ENCODE results near the gene IDI1. TPM values are rescaled to one million over a fixed set of nuclear protein-coding genes. Genes with fewer than 3 reads are reported as not detected.
"Not testable (repeated sequence)": the region's sequence is repeated elsewhere in the genome, so short reads cannot be mapped to it uniquely, and the experiment has no call there.

The IDI1 gene
- total RNA-seq: 40.5 and 55.3 TPM in 2 replicates

DNA sequence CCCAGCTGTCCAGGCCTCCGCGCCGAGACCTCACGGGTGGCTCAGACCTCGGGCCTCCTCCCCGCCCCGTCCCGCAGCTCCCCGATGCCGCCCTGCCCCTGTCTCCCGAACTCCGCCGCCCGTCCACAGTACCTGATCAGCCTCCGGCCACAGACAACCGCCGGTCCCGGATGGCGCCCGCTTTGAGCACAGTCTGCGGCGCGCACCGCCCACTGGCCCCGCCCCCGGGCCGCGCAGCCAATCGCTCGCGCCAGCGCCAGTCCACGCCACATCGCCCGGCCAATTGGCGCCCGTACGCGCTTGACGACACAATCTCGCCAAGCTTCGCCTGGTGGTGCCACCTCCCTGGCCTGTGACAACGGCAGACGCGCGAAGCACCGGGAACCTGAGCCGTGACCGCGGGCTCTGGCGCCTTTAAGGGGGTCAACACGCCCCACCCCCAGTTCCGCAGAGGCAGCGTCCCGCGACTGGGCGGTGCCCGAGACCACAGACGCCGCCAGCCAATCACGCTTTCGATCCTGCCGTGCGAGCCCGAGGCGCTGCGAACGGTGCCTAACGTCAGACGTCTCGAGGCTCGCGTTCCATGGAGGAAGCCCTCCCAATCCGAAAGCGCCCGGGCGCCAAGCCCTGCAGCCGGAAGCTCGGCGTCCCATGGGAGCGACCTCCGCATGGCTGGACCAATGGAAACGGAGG lies at the start of gene IDI1:
IDI1 (minus strand) TSS at position 388 of the 693 bp plus-strand sequence; CDS start at position 272, 116 bp downstream.
- peak; percentile 73 for DNase-seq (ENCODE audit: extremely low read depth, low read depth, low spot score)

DNA sequence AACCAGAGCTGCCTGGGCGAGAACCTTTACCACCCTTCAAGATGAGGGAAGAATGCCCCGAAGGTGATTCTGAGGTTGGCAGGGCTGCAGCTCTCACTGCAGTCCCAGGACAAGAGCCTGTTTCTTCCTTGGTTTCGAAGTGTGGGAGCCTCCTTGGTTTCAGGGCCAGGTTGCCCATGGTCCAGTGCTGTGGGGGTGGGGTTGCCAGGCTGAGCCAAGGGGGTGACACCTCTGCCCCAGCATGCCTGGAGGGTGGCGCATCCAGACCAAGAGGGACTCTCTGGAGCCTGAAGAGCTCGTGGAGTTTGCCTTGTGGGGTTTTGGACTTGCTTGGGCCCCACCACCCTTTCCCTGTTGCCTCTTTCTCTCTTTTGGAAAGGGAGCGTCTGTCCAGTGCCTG lies 48.5 kb upstream of the IDI1 start:
- no peak for DNase-seq (ENCODE audit: extremely low read depth, low read depth, low spot score)

DNA sequence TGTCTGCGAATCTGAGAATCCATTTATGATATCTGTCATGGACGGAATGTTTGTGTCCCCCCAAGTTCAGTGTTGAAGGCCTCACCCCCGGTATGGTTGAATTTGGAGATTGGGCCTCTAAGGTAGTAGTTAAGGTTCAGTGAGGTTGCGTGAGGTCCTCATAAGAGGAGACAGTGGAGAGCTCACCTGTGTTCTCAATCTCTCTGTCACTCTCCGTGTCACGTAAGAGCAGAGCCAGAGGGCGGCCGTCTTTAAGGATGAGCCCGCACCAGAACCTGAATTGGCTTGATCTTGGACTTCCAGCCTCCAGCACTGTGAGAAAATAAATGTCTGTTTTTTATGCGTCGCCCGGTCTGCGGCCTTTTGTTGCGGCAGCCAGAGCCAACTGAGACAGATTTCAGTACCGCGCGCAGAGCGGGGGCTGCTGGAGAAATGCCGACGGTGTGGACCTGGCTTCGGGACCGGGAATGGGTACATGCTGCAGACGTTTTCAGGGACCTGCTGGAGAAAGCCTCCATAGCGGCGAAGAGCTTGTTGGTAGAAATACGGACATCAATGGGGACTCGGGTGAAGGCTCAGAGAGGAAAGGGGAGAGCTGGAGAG lies 47.5 kb upstream of the IDI1 start:
- DNase-seq (ENCODE audit: extremely low read depth, low read depth, low spot score): no peak

DNA sequence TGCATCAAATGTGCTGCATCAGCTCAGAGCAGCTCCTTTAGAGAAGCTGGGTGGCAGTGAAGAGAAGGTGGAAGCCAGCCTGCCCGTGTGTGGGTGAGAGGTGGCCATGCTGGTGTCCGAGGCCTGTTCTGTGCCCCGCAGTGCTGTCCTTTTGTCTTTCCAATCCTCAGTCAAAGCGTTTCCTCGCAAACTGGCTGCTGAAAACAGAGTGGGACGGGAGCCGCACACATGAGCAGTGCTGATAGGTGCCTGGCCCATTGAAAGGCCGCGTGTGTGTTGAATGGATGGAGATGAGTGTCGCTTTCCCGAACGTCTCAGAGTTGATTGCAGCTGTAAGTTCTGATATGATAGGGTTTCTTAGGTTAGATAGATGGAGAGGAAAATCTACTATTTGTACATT lies 46.6 kb upstream of the IDI1 start:
- DNase-seq (ENCODE audit: extremely low read depth, low read depth, low spot score): no peak

DNA sequence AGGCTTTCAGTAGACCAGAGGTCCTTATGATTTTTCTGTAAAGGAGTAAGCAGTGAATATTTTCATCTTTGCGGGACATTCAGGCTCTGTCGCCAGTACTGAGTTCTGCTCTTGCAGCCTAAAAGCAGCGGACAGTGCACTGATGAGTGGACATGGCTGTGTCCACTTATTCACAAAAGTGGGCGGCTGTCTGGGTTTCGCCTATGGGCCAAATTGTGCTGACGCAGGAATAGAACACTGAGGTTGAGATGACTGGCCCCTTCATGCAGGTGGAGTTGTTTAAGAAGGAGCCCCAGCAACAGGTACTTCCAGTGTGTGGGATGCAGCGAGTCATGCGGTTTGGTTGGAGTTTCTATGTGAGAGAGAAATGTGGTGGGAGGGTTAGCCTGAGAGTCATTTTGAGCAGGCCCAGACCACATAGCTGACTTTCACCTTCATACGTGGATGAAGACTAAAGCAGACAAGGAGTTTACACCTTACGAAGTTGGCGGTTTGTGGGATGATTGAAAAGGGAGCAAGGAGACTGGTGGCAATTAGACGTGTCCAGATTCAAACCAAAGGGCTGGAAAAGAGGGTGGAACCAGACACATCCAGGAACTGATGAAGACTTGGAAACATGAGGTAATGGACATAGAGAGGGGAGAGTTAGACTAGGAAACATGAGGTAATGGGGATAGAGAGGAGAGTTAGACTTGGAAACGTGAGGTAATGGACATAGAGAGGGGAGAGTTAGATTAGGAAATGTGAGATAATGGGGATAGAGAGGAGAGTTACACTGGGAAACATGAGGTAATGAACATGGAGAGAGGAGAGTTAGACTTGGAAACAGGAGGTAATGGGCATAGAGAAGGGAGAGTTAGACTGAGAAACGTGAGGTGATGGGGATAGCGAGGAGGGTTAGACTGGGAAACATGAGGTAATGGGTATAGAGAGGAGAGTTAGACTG lies 45.5 kb upstream of the IDI1 start:
- DNase-seq (ENCODE audit: extremely low read depth, low read depth, low spot score): no peak

DNA sequence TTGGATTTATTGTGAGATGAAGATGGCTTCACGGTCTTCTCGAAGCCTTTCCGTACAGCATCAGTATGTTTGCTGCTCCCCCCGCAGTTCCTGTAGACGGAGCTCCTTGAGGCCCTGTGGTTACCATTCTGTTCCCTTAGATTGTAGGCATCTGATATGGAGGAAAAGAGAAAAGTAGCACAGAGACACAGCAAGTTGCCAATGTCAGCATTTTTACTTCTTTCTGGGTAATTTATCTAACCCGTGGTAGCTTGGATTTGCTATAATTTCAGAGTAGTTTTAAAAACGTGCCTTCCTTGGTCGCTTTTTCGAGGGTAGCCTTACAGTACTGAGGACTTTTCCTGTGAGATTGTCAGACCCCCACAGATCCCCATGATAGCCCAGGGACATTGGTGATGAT lies 44.8 kb upstream of the IDI1 start:
- DNase-seq (ENCODE audit: extremely low read depth, low read depth, low spot score): no peak

DNA sequence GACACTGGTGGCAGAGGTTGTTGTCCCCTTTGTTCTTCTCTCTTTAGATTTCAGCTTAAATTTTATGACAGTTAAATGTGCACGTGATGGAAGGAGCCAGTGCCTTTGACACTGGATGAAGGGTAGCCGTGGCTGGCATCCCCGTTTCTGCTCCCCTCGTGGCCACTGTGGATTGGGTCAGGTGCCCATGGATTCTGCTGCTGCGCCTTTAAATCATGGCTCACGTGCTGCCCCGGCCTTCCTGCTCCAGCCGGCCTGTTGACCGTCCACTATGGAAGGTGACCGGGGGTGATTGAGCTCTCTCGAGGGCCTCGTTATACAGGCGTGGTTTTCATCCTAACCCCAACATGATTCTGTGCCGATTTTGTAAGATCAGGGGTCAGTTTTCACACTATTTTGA lies 41.8 kb upstream of the IDI1 start:
- DNase-seq (ENCODE audit: extremely low read depth, low read depth, low spot score): no peak

DNA sequence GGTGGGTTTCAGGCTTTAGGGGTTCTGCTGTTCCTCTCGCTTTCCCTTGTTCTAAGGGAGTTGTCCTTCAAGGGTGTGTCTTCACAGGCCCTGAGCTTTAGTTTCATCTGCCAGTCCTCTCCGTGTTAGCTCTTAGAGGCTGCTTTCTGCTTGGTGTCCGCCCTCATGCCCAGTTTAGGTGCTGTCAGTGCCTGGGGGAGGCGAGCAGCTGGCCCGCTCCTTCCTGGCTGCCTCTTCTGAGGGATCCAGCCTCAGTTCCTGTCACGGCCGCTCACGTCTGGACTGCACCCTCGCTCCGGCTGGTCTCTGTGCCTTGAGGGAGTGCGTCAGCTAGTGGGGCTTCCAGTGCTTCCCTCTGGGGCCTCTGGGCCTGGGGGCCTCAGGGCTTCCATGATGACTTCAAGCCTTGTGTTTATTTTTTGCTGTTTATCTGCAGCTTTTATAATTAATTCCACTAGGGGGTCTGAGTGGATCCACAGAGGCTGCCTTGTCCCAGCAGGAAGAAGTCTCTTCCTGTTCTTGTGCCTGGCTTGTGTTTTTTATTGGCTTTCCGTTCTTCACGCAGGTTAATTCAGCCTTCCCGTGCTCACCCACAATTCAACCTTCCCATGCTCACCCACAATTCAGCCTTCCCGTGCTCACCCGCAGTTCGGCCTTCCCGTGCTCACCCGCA lies 40.2 kb upstream of the IDI1 start:
- no peak for DNase-seq (ENCODE audit: extremely low read depth, low read depth, low spot score)

DNA sequence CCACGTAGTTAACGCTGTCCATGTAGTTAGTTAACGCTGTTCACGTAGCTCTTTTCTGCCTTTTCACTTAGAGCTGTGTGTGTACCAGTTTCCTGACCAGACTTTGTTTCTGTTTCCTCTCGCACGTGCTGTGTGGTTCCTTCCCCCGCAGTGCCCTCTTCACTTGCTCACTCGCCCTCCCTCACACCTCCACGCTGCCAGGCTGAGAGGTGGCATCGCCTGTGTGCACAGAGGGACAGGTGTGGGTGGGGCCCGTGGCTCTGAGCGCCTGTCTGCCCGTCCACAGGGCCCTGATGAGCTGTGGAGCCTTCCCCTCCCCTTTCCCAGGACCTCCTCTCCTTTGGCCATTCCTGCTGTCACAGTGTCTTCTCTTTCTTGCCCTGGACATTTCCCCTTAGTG lies 37.9 kb upstream of the IDI1 start:
- no peak for DNase-seq (ENCODE audit: extremely low read depth, low read depth, low spot score)

DNA sequence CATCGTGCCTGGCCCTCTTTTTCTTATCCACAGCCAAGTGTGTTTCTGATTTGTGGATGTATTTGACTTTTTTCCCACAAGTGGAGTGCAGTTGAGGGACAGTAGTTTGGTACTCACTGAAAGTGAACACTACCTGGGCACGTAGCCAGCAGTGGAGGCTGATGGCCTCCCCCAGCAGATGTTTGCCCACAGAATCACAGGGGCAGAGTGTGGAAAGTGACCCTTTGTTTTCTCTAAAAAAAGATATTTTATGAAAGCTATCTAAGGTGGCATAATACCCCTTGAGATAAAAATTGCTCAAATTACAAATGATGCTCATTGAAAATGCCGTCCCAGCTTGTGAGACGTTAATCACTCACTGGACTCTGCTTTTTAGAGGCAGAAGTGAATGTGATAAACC lies 36.3 kb upstream of the IDI1 start:
- no peak for DNase-seq (ENCODE audit: extremely low read depth, low read depth, low spot score)

DNA sequence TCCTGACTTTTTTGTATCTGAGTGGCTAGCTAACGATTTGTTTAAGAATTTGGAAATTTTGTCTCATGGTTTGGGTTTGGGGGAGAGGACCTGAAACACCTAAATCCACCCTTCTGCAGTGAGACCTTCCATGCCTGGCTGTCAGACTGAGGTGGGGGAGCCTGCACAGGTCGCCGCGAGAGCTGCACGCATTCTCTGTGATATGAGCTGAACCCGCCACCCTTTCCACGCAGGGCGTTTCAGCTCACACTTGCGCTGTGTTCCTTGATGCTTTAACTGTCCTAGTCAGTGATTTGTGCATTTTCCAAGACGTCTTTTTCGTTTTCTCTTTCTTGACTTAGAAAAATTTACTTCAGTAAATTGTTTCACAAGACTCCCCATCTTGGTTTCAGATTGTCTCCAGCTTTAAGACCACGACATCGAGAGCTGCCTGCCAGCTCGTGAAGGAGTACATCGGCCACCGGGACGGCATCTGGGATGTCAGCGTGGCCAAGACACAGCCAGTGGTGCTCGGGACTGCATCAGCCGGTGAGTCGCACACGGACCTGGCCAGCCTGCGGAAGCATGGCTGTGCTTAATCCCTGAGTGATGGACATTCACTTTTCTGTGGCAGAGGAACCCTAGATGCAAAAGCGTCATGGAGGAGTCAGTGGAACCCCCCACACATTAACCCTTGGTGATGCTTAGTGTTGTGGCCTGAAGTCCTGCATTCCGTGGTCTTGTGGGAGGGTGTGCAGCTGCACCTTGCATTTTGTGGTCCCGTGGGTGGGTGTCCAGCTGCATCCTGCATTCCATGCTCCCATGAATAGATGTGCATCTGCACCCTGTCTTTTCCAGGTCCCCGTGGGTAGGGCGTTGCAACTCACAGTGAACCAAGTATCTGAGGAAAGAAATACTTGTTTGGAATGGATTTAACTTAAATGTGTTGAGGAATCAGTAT lies 35.4 kb upstream of the IDI1 start:
- no peak for DNase-seq (ENCODE audit: extremely low read depth, low read depth, low spot score)

DNA sequence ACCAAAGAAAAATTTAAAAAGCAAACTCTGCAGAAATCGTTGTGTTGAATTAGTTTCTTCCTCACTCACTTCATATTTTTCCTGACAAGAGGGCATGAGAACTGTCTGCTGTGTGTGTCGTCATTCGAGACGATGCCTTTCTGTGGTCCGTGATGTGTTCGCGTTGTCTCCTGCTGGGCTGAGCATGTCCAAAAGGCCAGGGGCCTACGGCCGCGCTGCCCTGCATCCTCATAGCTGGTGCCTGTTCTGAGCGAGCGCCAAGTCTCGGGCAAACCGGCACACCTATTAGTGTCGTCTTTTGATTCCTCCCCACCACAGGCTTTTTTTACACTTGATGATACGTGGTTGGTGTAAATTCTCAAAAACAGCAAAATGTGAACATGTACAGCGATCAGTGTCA lies 34.7 kb upstream of the IDI1 start:
- no peak for DNase-seq (ENCODE audit: extremely low read depth, low read depth, low spot score)

DNA sequence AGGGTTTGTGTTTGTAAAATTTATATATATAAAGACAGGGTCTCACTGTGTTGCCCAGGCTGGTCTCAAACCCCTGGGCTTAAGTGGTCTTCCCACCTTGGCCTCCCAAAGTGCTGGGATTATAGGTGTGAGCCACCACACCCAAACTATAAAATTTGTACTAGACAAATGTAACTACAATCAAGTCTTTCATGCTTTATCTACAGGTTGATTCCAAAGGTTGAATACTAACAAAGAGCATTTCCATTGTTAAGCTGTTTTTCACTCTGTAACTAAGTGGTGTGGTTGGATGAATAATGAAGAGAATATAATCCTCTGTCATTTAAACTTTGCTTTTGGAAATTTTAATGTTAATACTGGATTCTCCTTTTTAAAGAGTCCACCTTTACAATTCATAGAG lies 29.7 kb upstream of the IDI1 start:
- no peak for DNase-seq (ENCODE audit: extremely low read depth, low read depth, low spot score)

DNA sequence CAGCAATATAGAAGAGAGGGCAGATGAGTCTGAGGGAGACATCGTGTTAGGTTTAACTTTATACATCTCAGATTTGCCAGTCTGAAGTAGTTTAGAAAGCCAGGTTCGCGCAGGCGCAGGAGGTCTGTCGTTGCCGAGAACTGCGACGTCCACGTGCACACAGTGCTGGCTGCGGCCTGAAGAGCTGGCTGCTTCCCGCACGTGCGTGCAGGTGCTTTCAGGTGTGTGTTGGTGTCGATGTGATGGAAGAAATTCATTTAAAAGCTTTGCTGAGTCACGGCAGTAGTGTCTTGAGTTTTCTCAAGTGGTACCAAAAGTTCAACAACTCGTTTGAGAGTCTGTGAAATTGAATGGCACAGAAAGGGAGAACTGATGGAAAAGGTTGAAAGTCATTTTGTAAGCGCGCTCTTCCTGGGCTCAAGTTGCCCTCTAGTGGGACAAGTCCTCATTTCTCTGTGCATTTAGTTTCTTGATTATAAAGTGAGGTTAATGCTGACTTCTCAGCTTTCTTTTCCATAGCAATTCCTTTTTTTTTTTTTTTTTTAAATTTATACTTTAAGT lies 25.9 kb upstream of the IDI1 start:
- no peak for DNase-seq (ENCODE audit: extremely low read depth, low read depth, low spot score)

DNA sequence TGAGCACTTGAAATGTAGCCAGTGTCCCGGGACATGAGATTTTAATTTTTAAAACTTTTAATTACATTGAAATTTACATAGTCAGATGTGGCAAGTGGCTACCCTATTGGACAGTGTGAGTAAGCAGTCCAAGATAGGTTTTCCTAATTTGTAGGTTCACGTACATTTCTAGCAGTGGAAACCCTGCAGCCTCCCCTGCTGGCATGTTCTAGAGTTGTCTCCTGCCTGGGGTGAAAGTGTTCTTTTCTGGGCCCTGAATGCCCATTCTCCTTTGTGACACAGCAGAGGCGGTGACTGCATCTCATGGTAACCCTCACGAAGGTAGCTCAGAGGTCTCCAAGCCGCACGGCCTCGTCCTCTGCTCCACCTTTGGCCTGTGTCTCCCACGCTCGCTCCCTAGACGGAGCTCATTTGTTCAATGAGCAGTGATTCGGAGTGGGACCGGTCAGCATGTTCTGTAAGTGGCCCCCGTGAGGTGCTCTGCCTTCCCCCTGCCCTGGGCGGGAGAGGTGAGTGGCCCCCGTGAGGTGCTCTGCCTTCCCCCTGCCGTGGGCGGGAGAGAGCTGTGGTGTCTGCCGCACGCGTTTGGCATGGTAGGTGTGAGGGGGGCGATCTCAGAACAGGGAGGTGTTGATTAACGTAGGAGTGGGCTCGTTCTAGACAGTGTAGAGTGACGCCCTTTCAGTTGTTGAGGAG lies 25.3 kb upstream of the IDI1 start:
- no peak for DNase-seq (ENCODE audit: extremely low read depth, low read depth, low spot score)

DNA sequence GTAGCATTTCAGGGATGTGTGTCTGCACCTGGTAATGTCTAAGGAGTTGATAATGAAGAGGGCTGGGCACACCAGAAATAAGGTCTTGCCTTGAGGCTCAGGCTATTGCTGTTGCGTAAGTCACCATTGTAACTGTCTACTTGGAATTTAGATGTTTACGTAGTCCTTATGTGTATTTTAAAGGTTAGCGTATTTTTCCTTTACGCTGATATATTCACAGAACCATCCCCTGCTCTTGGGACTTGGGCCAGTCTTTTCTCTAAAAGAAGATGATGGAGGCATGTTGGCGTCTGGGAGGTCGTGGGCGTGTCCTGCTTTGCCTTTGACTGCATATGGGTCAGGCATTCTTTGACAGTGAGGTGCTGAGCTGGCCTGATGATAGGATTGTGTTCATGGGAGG lies 22.0 kb upstream of the IDI1 start:
- DNase-seq (ENCODE audit: extremely low read depth, low read depth, low spot score): no peak

DNA sequence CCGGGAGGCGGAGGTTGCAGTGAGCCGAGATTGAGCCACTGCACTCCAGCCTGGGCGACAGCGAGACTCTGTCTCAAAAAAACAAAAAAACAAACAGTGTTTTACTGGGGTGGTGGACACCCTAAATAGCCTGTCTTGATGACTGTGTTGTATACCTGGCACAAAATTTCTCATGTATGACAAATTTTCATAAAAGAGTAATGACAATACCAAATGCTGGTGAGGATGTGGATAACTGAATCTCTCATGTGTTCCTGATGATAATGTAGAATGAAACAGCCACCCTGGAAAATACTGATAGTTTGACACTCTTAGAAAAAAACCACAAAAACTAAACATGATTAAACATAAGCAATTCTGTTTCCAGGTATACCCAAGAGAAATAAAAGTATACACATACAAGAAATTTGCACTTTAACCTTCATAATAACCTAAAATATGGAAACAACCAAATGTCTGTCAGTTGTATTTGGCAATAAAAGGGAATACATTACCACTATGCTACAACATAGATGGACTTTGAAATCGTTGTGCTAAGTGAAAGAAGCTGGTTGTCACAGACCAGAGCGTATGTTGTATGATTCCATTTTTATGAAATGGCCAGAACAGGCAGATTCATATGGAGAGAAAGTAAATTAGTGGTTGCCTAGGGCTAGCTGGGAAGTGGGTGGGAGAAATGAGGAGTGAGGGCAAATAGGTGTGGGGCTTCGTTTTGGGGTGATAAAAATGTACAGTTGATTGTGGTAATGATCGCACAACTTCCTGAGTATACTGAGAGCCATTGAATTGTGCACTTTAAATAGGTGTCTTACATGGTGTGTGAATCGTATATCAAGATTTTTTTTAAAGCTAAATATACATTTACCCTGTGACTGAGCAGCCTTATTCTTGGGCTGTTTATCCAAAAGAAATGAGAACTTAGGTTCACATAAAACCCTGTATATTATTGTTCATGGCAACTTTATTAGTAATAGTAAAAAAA lies 19.8 kb upstream of the IDI1 start:
- DNase-seq (ENCODE audit: extremely low read depth, low read depth, low spot score): no peak

DNA sequence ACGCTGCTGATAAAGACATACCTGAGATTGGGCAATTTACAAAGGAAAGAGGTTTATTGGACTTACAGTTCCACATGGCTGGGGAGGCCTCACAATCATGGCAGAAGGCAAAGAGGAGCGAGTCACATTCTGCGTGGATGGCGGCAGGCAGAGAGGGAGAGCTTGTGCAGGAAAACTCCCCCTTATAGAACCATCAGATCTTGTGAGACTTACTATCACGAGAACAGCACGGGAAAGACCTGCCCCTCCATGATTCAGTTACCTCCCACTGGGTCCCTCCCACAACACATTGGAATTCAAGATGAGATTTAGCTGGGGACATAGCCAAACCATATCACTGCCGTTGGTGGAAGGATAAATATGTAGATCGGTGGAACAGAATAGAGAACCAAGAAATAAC lies 17.8 kb upstream of the IDI1 start:
- not testable (repeated sequence) for DNase-seq (ENCODE audit: extremely low read depth, low read depth, low spot score)
